ENCODE measurements around the gene ZBED2.
"Not testable (repeated sequence)": the region's sequence is repeated elsewhere in the genome, so short reads cannot be mapped to it uniquely, and the experiment has no call there.

The ZBED2 gene, protein sequence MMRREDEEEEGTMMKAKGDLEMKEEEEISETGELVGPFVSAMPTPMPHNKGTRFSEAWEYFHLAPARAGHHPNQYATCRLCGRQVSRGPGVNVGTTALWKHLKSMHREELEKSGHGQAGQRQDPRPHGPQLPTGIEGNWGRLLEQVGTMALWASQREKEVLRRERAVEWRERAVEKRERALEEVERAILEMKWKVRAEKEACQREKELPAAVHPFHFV

GRCh38 chr3:111595232-111595631 lies at the start of gene ZBED2:
Gene ZBED2, minus strand, starts transcription at chr3:111595346. Its CDS starts 1,145 bp downstream, at chr3:111594201.
- peak; percentile 61 for DNase-seq

DNA sequence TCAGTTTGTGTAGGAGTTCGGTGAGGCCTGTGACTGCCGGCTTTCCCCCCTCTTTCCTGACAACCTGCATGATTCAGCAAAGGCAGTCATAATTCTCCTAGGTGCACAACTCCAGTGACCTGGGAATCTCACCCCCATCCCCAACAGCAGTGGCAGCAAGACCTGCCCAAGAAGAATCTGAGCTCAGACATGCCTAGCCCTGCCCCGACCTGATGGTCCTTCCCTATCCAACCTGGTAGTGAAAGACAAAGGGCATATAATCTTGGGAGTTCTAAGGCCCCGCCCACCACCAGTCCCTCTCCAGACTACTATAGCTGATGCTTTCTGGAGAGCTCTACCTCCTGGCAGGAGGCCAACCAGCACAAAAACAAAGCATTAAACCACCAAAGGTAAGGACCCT lies 44.2 kb upstream of the ZBED2 start:
- no peak for DNase-seq

- no peak for DNase-seq
Observed at GRCh38 chr3:111636366-111636885, 41.3 kb upstream of the ZBED2 start.

GRCh38 chr3:111635403-111635802 lies 40.3 kb upstream of the ZBED2 start:
- DNase-seq, result no peak

DNA sequence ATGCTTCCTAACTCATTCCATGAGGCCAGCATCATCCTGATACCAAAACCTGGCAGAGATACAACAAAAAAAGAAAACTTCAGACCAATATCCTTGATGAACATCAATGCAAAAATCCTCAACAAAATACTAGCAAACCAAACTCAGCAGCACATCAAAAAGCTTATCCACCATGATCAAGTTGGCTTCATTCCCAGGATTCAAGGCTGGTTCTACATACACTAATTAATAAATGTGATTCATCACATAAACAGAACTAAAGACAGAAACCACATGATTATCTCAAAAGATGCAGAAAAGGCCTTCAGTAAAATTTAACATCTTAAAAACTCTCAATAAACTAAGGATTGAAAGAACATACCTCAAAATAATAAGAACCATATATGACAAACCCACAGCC lies 35.5 kb upstream of the ZBED2 start:
- DNase-seq, result not testable (repeated sequence)

DNA sequence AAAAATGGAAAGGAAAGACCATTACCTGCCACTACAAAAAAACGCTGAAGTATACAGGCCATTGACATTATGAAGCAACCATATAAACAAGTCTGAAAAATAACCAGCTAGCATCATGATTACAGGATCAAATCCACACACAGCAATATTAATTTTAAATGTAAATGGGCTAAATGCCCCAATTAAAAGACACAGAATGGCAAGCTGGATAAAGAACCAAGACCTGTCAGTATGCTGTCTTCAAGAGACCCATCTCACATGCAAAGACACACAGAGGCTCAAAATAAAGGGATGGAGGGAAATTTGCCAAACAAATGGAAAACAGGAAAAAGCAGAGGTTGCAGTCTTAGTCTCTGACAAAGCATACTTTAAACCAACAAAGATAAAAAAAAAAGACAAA lies 33.9 kb upstream of the ZBED2 start:
- not testable (repeated sequence) for DNase-seq

DNA sequence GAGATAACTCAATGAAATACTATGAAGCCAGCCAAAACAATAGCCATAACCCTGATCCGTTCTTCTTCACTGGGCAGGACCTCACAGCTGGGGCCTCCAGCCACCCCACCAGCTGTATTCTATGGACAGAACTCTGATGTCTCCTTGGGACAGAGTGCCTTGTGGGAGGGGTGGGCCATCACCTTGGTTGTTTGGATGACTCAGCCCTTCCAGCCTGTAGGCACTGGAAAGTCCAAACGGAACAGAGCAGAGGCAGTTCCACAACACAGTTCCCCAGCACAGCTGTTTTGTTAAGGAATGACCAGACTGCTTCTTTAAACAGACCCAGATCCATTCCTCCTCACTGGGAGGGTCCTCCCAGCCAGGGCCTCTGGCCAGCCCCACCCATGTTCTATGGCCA lies 31.9 kb upstream of the ZBED2 start:
- DNase-seq, result no peak

GRCh38 chr3:111621535-111621934 lies 26.4 kb upstream of the ZBED2 start:
- peak; percentile 77 for DNase-seq

- DNase-seq, result no peak
Observed at GRCh38 chr3:111619833-111620232, 24.7 kb upstream of the ZBED2 start.

GRCh38 chr3:111618945-111619344 lies 23.8 kb upstream of the ZBED2 start:
- no peak for DNase-seq

DNA sequence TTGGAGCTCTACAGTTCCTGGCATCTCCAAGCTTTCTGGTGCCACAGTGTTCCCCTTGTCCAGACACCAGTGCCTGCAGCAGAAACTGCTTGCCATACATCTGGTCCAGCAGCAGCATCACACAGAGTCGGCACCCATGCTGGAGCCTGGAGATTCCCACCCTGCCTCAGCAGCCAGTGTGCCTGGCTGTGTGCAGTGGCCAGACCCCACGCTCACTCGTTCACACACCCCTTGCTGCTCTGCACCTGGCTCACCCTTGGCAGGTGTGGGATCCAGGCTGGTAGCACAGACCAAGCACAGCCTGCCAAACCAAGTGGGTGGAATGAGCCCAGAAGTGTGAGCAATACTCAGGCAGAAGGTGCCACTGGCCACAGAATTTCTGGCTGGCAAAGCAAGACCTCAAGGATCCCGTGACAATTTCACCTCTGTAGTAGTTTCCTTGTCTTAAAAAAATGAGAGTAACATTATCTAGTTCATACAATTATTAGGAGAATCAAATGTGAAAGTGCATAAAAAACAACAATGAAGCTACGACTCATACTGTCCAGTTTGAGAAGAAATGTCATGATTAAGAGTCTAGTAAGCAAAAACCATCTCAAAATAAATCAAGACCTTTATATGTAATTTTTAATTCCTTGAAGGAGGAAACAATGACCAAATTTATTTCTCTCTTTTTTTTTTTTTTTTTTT lies 22.9 kb upstream of the ZBED2 start:
- DNase-seq, result peak; percentile 36

DNA sequence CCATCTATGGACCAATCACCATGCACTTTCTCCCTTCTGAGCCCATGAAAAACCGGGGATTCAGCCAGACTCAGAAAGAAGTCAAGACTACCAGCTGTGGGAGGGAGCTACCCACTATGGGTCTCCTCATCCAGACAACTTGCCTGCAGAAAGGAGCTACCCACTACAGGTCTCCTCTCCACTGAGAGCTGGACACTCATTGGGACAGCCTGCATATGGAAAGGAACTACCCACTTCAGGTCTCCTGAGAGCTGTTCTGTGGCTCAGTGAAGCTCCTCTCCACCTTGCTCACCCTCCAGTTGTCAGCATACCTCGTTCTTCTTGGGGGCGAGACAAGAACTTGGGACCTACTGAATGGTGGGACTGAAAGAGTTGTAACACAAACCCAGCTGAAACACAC lies 22.3 kb upstream of the ZBED2 start:
- DNase-seq, result peak; percentile 17

GRCh38 chr3:111616417-111617105 lies 21.4 kb upstream of the ZBED2 start:
- DNase-seq, result peak; percentile 81

GRCh38 chr3:111615880-111616279 lies 20.7 kb upstream of the ZBED2 start:
- DNase-seq, result no peak

DNA sequence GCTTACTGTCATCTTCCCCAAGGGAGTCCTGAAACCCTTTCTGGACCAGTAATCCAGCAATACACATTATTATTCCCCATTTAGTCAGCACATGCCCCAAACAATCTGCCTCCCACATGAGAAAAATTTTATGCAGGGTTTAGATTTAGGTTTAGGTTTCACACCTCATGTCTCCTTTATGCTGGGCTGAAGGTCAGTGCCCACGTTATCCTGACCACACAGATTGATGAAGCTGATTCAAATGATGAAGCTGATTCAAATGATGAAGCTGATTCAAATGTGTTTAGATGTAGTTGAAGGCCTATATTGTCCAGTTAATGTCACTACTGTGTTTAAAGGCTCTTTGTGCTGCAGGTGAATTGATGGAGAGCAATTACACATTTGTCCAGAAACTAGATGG lies 18.1 kb upstream of the ZBED2 start:
- peak; percentile 27 for DNase-seq

GRCh38 chr3:111610612-111611054 lies 15.5 kb upstream of the ZBED2 start:
- peak; percentile 62 for DNase-seq

DNA sequence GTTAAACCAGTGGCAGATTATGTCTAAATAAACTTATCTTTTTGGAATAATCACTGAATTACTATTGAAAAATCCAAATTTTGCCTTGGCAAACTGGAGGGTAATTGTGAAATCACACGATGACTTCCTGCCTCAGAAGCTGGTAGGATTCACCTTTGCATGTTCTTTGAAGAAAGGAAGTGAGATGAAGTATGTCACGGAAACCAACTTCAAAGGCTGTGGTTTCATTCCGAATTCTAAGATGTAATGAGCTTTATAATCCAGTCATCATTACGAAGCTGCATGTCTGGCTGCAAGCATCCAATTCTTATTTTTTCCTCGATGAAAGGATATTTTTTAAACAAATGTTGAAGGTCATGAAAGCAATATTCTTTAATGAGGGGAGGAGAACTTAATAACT lies 15.0 kb upstream of the ZBED2 start:
- peak; percentile 37 for DNase-seq

DNA sequence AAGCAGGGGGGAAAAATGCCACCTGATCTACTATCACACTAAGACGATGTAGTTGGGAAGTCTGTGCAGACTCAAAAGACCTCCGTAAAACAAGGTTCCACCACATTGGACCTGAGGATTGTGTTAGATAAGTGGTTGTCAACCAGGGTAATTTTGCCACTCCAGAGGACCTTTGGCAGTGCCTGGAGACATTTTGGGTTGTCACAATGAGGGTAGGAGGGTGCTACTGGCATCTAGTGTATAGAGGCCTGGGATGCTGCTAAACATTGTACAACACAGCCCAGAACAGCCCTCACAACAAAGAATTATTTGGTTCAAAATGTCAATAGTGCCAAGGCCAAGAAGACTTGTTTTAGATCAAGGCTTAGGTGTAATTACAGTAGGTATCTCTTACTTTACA lies 14.6 kb upstream of the ZBED2 start:
- DNase-seq, result no peak

- no peak for DNase-seq
Observed at GRCh38 chr3:111608383-111608782, 13.2 kb upstream of the ZBED2 start.

- DNase-seq, result no peak
Observed at GRCh38 chr3:111607240-111607920, 12.2 kb upstream of the ZBED2 start.

DNA sequence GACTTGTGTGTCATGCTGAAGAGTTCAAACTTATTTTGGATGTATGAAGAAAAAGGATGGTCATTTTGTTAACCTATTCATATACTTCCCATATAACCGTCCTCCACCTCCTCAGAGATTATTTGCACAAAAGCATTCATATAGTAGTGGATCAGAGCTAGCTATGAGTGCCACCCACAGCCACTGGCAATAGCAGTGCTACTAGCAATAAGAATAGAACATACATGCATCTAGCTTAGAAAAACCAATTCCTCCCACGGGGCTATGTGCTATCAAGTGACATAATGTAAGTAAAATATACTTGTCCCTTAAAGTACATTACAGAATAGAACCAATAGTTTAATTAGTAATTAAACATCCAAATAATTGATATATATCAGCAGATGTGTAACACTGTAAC lies 10.3 kb upstream of the ZBED2 start:
- DNase-seq, result peak; percentile 40

DNA sequence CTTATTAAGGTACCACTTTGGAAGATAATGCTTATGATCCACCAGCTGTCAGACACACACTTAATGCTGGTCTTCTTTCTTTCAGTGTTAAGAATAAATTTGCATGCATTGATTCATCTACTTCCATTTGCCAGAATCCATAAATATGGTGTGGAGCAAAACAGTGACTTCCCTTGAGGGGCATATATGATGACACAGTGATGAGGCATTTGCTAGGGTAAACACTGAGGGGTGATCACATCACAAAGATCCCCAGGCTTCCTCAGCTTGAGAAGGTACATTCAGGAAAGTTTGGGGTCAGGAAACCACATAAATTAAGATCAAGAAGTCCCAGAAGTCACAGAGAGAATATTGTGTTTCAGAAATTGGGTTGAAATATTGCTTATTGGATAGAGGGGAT lies 9.9 kb upstream of the ZBED2 start:
- peak; percentile 24 for DNase-seq

- peak; percentile 60 for DNase-seq
Observed at GRCh38 chr3:111604119-111604518, 9.0 kb upstream of the ZBED2 start.

All from activated CD4-positive, alpha-beta T cell treated with anti-CD3 and anti-CD28 coated beads for 48 hours (primary cell).